ENCODE measurements around the gene RCOR1. TPM values are rescaled to one million over a fixed set of nuclear protein-coding genes. Genes with fewer than 3 reads are reported as not detected.

RCOR1 gene
- total and polyA plus RNA-seq, 2 donors (not counting 1 experiment from before 2014, with no cell fraction given), result 8.7 to 37.1 TPM

DNA sequence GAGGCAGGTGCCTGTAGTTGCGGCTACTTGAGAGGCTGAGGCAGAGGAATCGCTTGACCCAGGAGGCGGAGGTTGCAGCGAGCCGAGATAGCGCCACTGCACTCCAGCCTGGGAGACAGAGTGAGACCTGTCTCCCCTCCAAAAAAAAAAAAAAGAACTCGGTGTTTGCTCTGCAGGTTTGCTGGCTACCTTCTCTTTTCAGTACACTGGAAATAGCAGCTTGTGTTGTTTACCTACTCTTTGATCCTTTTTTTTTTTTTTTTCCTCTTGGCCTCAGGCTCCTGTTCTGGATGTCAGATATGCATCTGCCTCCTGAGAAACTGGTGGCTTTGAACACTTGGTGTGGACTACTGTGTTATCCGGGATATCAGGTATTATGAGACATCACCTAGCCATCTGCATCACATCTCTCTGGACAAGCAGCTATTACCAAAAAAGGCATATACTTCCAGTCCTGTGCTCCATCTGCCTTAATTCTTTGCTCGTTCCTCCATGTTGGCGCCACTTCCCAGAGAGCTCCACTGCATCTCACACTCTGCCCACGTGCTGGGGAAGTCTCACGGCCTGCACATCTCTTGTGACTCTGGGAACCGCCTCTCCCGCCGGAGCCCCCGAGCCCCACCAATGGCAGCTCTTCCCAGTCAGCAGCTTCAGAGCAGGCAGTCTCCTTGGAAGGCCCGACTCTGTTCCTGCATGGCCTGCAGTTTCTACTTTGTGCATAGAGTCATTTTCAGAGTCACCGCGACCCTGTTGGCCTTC is 133.9 kb downstream of the RCOR1 start:
- Histone ChIP-seq H3K9ac (ENCODE audit: low read length) (no peak overlapping the region), H3K4me2 (replicated peaks; ENCODE audit: low read depth, low read length, poor library complexity, severe bottlenecking) (no peak overlapping the region), H3K27me3 (replicated peaks in 1 of 4; ENCODE audit: control extremely low read depth in 1 of 4, control insufficient read depth in 3 of 4, insufficient read depth in 4 of 4, low read length in 3 of 4) (no peaks in the 10 kb centered on the region), H3K4me1 (ENCODE audit: control insufficient read depth in 2 of 2, insufficient read depth in 2 of 2, low read length in 2 of 2) (no peaks in the 10 kb centered on the region), H2AFZ (ENCODE audit: insufficient read depth, low read depth, low read length, poor library complexity, severe bottlenecking) (no peak overlapping the region), H3K79me2 (ENCODE audit: control insufficient read depth, insufficient read depth, low read length) (peaks cover 3% of the 10 kb centered on the region), H3K27ac (ENCODE audit: low read length in 2 of 2) (no peak overlapping the region), H3K4me3 (ENCODE audit: control extremely low read depth in 1 of 5, extremely low read depth in 1 of 5, insufficient read depth in 1 of 5, low read depth in 2 of 5, low read length in 4 of 5) (no peak overlapping the region), H3K9me3 (ENCODE audit: control extremely low read depth in 1 of 3, control insufficient read depth in 2 of 3, insufficient read depth in 1 of 3, low read length in 2 of 3) (no peaks in the 10 kb centered on the region), H3K36me3 (replicated peaks in 1 of 2; ENCODE audit: control extremely low read depth in 1 of 2, control insufficient read depth in 1 of 2, extremely low read depth in 1 of 2, insufficient read depth in 2 of 2, low read length in 1 of 2) (peaks cover 1 to 73% of the 10 kb centered on the region in 2 experiments), H4K20me1 (ENCODE audit: control insufficient read depth, insufficient read depth, low read length, poor library complexity, severe bottlenecking) (no peaks in the 10 kb centered on the region)
- no peaks in the 10 kb centered on the region for H3K27me3 Mint-ChIP-seq
- H3K9me3 Mint-ChIP-seq (ENCODE audit: insufficient read depth), result no peaks in the 10 kb centered on the region
- ATAC-seq (ENCODE audit: low read depth) (no peak), DNase-seq (no peak)
- intact Hi-C loops (cut with micrococcal nuclease), result no loop called here
- TF ChIP-seq, protein P1, sequence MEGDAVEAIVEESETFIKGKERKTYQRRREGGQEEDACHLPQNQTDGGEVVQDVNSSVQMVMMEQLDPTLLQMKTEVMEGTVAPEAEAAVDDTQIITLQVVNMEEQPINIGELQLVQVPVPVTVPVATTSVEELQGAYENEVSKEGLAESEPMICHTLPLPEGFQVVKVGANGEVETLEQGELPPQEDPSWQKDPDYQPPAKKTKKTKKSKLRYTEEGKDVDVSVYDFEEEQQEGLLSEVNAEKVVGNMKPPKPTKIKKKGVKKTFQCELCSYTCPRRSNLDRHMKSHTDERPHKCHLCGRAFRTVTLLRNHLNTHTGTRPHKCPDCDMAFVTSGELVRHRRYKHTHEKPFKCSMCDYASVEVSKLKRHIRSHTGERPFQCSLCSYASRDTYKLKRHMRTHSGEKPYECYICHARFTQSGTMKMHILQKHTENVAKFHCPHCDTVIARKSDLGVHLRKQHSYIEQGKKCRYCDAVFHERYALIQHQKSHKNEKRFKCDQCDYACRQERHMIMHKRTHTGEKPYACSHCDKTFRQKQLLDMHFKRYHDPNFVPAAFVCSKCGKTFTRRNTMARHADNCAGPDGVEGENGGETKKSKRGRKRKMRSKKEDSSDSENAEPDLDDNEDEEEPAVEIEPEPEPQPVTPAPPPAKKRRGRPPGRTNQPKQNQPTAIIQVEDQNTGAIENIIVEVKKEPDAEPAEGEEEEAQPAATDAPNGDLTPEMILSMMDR (IDR thresholded peaks at IDR 0.05), result no peak
- no peak for TF ChIP-seq EZH2 (IDR thresholded peaks at IDR 0.05; ENCODE audit: borderline replicate concordance, insufficient read depth, low read depth, low read length, poor library complexity, severe bottlenecking)
- no peak overlapping the region for H3K27ac Mint-ChIP-seq
- no peak overlapping the region for H3K4me3 Mint-ChIP-seq
- no peaks in the 10 kb centered on the region for H3K4me1 Mint-ChIP-seq
- WGBS (ENCODE audit: insufficient coverage), result 97% methylated on average over 18 of the region's 19 CpGs
- ChIA-PET CTCF (interaction anchor here (0.6 kb wide), 1 partner anchor 58 kb away, joined by 3 read pairs; no protein-coding TSS in a partner anchor), POLR2A (interaction anchor here (0.7 kb wide), 1 partner anchor 322 kb away, joined by 4 read pairs; no protein-coding TSS in a partner anchor)

Data from B cell (primary cell).